Spleen (tissue), 7 donors: ENCODE measurements around the gene TMEM30A.

Experiments used
- CTCF ChIP-seq, 11 experiments: fragments of 200-600 bp in 7 of 11; fragments of 450-650 bp in 4 of 11; sonication (generic) in 4 of 11; IDR thresholded peaks in 8 of 11; conservative IDR thresholded peaks in 3 of 11; 1 replicate in 7 of 11; 2 replicates in 4 of 11; pipeline versions ENCODE4 v1.4.0 to v1.8.0; 2016 to 2021; ENCODE audit warnings: antibody characterized with exemption in 11 of 11, inconsistent platforms in 4 of 11, mild to moderate bottlenecking in 1 of 11
- POLR2A ChIP-seq, 3 donors: fragments of 450-650 bp; IDR thresholded peaks; one replicate each; pipeline ENCODE4 v1.5.1; 2017; ENCODE audit warnings: antibody characterized with exemption in 3 of 3, mild to moderate bottlenecking in 1 of 3
- donor health status: DM: no; HTN: no; CAD: no; lungs with moderate emphysema.
- donor health status: DM: no; HTN: no; CAD: no.
- donor health status: DM: no; HTN: no; CAD: no.

DNA sequence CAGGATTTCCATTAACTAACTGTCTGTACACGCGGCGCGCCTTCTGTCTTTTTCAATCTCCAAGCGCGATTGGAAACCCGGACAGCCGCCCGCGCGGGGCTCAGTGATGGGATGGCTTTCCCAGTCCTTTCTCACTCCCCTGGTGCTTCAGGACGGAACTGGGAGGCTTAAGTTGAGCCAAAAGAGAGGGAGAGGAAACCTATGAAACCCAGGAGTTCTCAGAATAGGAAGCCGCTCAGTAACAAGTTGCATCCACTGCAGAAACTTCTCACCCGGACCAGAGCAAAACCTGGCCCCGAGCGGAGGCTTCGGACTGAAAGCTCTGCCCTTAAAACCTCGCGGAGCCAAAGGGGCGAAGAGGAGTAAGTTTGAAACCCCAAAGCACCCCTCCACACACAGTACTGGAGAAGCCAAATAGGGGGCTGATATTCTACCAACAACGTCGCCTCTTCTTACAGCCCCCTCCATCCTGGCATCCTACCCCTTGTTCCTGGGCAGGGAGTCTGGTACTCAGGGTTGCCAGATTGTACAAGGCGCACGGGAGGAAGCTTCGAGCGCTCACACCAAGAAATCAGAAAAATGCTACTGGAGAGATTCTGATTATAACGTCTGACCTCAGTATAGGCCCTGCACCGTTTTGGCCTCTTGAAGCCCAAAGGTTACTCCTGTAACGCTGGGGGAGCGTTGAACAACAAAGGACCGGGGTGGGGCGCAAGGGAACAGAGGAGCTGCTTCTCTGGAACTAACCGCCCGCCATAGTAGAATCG lies 77.8 kb downstream of the TMEM30A start:
- no peak for TF ChIP-seq CTCF (IDR thresholded peaks at IDR 0.05 in 8 of 11, conservative IDR thresholded peaks at IDR 0.05 in 3 of 11)
- TF ChIP-seq POLR2A (IDR thresholded peaks at IDR 0.05): no peak
